DOHH2 (cell line): ENCODE data around the gene GRIN1.

Experiments
- CTCF ChIP-seq: fragments of 200-600 bp; sonication (generic); IDR thresholded peaks from one replicate; pipeline ENCODE4 v1.5.1; 2014; ENCODE audit warnings: antibody characterized with exemption, mild to moderate bottlenecking, low read depth, low read length; ENCODE audit not compliant: poor library complexity, severe bottlenecking
- EZH2phosphoT487 ChIP-seq: fragments of 200-600 bp; sonication (generic); IDR thresholded peaks from 2 replicates; pipeline ENCODE4 v1.6.1; 2017; ENCODE audit warnings: borderline replicate concordance, mild to moderate bottlenecking, antibody characterized with exemption, low read length, moderate library complexity, mixed read lengths

- TF ChIP-seq CTCF: no peak
- TF ChIP-seq EZH2phosphoT487: no peak
Measured at GRCh38 chr9:137138722-137139467, at the start of gene GRIN1.
